GM23248 (cell line): ENCODE results near the gene COPS6. TPM values are rescaled to one million over a fixed set of nuclear protein-coding genes. Genes with fewer than 3 reads are reported as not detected.

Experiments used
- DNase-seq: peaks from one replicate; pipeline ENCODE4 v3.0.0-alpha.2; 2015
- H2AFZ ChIP-seq: fragments of 200-600 bp; sonication (generic); 2 replicates; pipeline ENCODE4 v1.6.1; 2016; ENCODE audit warnings: antibody characterized with exemption
- H3F3A ChIP-seq: fragments of 200-600 bp; sonication (generic); 2 replicates; pipeline ENCODE4 v1.6.1; 2016; ENCODE audit warnings: mild to moderate bottlenecking, antibody characterized with exemption, mixed run types; ENCODE audit not compliant: insufficient read depth
- H3K27ac ChIP-seq: fragments of 200-600 bp; sonication (generic); 2 replicates; pipeline ENCODE4 v1.5.1; 2016; ENCODE audit warnings: mild to moderate bottlenecking
- H3K27me3 ChIP-seq: fragments of 200-600 bp; sonication (generic); replicated peaks from 2 replicates; pipeline ENCODE4 v1.6.1; 2016; ENCODE audit warnings: mild to moderate bottlenecking; ENCODE audit not compliant: insufficient read depth
- H3K36me3 ChIP-seq: fragments of 200-600 bp; sonication (generic); 2 replicates; pipeline ENCODE4 v1.6.1; 2016; ENCODE audit warnings: low read depth, mild to moderate bottlenecking
- H3K4me1 ChIP-seq: fragments of 200-600 bp; sonication (generic); 2 replicates; pipeline ENCODE4 v1.6.1; 2016; ENCODE audit warnings: mild to moderate bottlenecking; ENCODE audit not compliant: insufficient read depth
- H3K4me2 ChIP-seq: fragments of 200-600 bp; sonication (generic); one replicate; pipeline ENCODE4 v1.6.1; 2016; ENCODE audit warnings: mild to moderate bottlenecking; ENCODE audit not compliant: unreplicated experiment
- H3K4me3 ChIP-seq: fragments of 200-600 bp; sonication (generic); 2 replicates; pipeline ENCODE4 v1.5.1; 2016; ENCODE audit warnings: mild to moderate bottlenecking
- H3K79me2 ChIP-seq: fragments of 200-600 bp; sonication (generic); 2 replicates; pipeline ENCODE4 v1.6.1; 2016; ENCODE audit warnings: mild to moderate bottlenecking; ENCODE audit not compliant: insufficient read depth
- H3K9ac ChIP-seq: fragments of 200-600 bp; sonication (generic); 2 replicates; pipeline ENCODE4 v1.6.1; 2016; ENCODE audit warnings: mild to moderate bottlenecking
- H3K9me2 ChIP-seq: fragments of 200-600 bp; sonication (generic); 2 replicates; pipeline ENCODE4 v1.6.1; 2016; ENCODE audit warnings: mixed run types, mild to moderate bottlenecking, moderate library complexity; ENCODE audit not compliant: insufficient read depth
- H3K9me3 ChIP-seq: fragments of 200-600 bp; sonication (generic); one replicate; pipeline ENCODE4 v1.6.1; 2017; ENCODE audit warnings: low read depth
- H4K20me1 ChIP-seq: fragments of 200-600 bp; sonication (generic); 2 replicates; pipeline ENCODE4 v1.6.0; 2016; ENCODE audit not compliant: insufficient read depth
- EZH2 ChIP-seq: fragments of 200-600 bp; sonication (generic); IDR thresholded peaks from 2 replicates; pipeline ENCODE4 v1.6.1; 2018; ENCODE audit warnings: antibody characterized with exemption, mild to moderate bottlenecking; ENCODE audit not compliant: insufficient read depth, poor library complexity, severe bottlenecking
- EZH2phosphoT487 ChIP-seq: fragments of 200-600 bp; sonication (generic); IDR thresholded peaks from 2 replicates; pipeline ENCODE4 v1.6.1; 2018; ENCODE audit warnings: antibody characterized with exemption, moderate library complexity, mild to moderate bottlenecking, low read depth; ENCODE audit not compliant: insufficient read depth
- WGBS, 2 experiments: methylation state at CpG; one replicate each; pipeline ENCODE4 v1.1.6; 2015 to 2017; ENCODE audit warnings: low lambda C conversion rate in 2 of 2, low coverage in 1 of 2; ENCODE audit errors: missing lambda C conversion rate in 2 of 2; 5-methylcytosine and 5-hydroxymethylcytosine counted together
- in situ Hi-C: fragments of 300-500 bp; cut with MboI; formaldehyde crosslinking; loops from 2 replicates; pipeline ENCODE4 v1.15.0; 2020
- polyA plus RNA-seq: library from polyadenylated mRNA; unstranded; fragments of >200 nt; fragmentation: Nextera tagmentation; extraction: Ambion mirVana; gene quantifications from 2 replicates; pipeline ENCODE4 v1.2.1, GENCODE V29; 2016
- total RNA-seq: library from RNA; depleted of rRNA; stranded (reverse); fragments of >200 nt; shearing (Covaris generic); gene quantifications from 2 replicates; pipeline ENCODE4 v1.2.3, GENCODE V29; 2014

Gene COPS6
- total and polyA plus RNA-seq, 2 experiments from 2014 or later = 79.1 to 214 TPM

DNA sequence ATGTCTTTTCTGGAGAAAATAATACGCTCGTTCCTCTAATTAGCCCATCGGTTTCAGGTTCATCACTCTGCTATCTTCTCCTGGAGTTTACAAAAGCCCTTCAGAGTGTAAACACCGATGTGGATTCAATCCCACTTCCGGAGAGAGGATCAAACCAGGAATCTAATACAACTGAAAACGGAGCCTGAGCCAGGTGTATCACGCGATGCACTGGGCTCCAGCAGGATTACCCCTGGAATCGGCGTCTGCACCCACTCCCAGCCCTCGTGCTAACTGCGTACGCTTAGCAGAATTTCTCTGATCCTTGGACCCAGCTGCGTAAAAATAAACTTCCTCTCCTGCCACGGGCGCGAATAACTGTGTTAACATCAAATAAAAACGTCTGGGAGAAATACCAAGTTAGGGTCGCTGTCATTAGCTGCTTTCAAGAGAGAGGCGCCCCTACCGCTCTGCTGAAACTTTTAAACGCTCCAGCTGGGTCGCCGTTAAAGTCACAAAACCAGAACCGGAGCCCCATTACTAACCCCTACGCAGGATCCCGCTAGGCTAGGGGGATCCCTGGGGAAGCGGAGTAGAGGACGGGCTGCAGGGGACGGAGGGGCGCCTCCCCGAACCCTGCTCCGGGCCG is 7.7 kb upstream of the COPS6 start:
- peak; percentile 55 for DNase-seq
- Histone ChIP-seq H3K79me2 (peaks cover 55% of the 10 kb centered on the region), H3K27ac (peak overlapping the region; percentile 63), H3K9me2 (no peaks in the 10 kb centered on the region), H3K9ac (peak overlapping the region; percentile 92), H3K27me3 (no peaks in the 10 kb centered on the region), H3K9me3 (no peaks in the 10 kb centered on the region), H3F3A (peaks cover under 1% of the 10 kb centered on the region; the same call in 1 of the 2 replicates), H3K36me3 (peaks cover 9% of the 10 kb centered on the region), H3K4me1 (peaks cover 10% of the 10 kb centered on the region), H4K20me1 (no peaks in the 10 kb centered on the region), H2AFZ (peak overlapping the region; percentile 64), H3K4me3 (peak overlapping the region; percentile 97), H3K4me2 (peak overlapping the region; percentile 90)
- in situ Hi-C loops = no loop called here
- TF ChIP-seq EZH2phosphoT487 = no peak
- no peak for TF ChIP-seq EZH2
- WGBS, 2 experiments = 1% methylated on average over 34 of the region's 34 CpGs

DNA sequence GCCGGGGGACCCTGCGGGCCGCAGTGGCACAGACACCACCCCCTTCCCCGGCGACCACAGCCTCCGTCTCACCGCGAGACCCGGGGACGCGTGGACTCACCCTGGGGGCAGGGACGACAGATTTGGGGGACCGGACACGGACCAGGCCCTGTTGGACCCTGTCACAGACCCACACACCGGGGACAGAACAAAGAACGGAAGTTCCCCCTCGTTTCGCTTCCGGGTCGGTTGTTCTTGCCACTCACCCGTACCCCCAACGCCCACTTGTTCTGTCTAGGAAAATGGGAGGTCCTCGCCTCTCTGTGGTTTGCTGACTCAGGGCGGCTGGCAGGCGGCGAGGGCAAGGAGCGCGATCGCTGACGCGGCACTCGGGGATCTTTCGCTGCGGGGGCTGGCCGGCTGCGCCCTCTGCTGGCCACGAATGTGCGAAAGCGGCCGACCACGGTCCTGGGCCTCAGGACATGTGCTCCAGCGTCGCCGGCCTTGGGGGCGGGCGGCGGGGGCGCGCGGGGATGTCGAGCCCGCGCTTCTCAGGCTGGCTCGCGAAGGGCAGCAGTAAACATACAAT is 7.2 kb upstream of the COPS6 start, which contains the start of gene ZNF3:
ZNF3 (minus strand) TSS at position 189 of the 568 bp plus-strand sequence. CDS start 4,366 bp downstream, outside the sequence.
- in situ Hi-C loops = no loop called here
- Histone ChIP-seq H3F3A (peaks cover 6% of the 10 kb centered on the region), H4K20me1 (no peaks in the 10 kb centered on the region), H2AFZ (peak within 1 kb of the TSS; percentile 83), H3K9me2 (no peaks in the 10 kb centered on the region), H3K79me2 (peaks cover 49% of the 10 kb centered on the region), H3K27ac (peak within 1 kb of the TSS; percentile 63), H3K4me1 (peaks cover 15% of the 10 kb centered on the region), H3K9me3 (no peaks in the 10 kb centered on the region), H3K4me2 (peak within 1 kb of the TSS; percentile 90), H3K9ac (peak within 1 kb of the TSS; percentile 92), H3K27me3 (no peaks in the 10 kb centered on the region), H3K36me3 (peaks cover 6% of the 10 kb centered on the region), H3K4me3 (peak within 1 kb of the TSS; percentile 97)
- peak; percentile 99 for DNase-seq
- TF ChIP-seq EZH2phosphoT487 (no peak), EZH2 (no peak)
- WGBS, 2 experiments = 2% methylated on average over 54 to 55 of the region's 55 CpGs

DNA sequence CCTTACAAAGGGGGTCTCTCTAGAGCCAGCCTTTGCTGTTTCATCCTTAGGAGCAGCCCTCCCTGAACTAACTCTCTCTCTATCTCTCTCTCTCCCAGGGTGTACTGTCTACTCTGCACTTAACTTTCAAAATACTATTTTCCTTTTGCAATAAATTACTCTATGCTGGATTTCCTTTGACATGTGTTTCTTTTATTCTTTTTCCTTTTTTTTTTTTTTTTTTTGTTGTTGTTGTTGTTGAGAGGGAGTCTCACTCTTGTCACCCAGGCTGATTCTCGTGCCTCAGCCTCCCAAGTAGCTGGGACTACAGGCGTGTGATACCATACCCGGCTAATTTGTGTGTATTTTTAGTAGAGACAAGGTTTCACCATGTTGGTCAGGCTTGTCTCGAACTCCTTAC is 5.8 kb upstream of the COPS6 start:
- Histone ChIP-seq H3K79me2 (peaks cover 36% of the 10 kb centered on the region), H3K4me1 (peaks cover 27% of the 10 kb centered on the region), H3K9ac (no peak overlapping the region), H3K27ac (no peak overlapping the region), H3K4me2 (no peak overlapping the region), H3K9me2 (no peaks in the 10 kb centered on the region), H3K36me3 (no peaks in the 10 kb centered on the region), H3F3A (peaks cover 19% of the 10 kb centered on the region), H3K4me3 (no peak overlapping the region), H3K9me3 (no peaks in the 10 kb centered on the region), H2AFZ (no peak overlapping the region), H4K20me1 (no peaks in the 10 kb centered on the region), H3K27me3 (no peaks in the 10 kb centered on the region)
- no peak for DNase-seq
- in situ Hi-C loops = no loop called here
- 85 to 86% methylated on average over 4 of the region's 4 CpGs for WGBS, 2 experiments
- TF ChIP-seq EZH2phosphoT487 = no peak
- no peak for TF ChIP-seq EZH2

DNA sequence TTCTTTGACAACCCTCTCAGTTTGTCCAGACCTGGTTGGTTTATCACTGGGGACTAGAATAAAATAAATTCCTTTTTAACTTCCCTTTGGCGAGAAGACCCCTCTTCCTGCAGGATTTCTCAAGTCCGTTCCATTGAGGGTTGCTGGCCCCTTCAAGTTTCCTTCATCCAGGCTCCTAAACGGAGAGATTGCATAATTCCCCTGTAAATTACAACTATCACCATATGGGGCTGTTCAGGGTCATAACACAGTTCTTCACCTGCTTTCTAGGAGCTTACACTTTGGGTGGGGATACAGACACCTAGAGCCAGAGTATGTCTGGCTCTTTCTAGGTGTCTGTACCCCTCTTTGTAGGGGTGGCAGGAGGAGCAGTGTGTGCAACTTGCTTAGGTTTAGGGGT is 3.3 kb upstream of the COPS6 start:
- peaks cover 39% of the 10 kb centered on the region for H3F3A ChIP-seq
- in situ Hi-C loops = no loop called here
- H4K20me1 ChIP-seq = no peaks in the 10 kb centered on the region
- peaks cover 34% of the 10 kb centered on the region for H3K4me1 ChIP-seq
- no peak overlapping the region for H3K4me3 ChIP-seq
- H3K9me3 ChIP-seq = no peaks in the 10 kb centered on the region
- no peak overlapping the region for H3K27ac ChIP-seq
- TF ChIP-seq EZH2phosphoT487 (no peak), EZH2 (no peak)
- peaks cover 22% of the 10 kb centered on the region for H3K79me2 ChIP-seq
- H3K9me2 ChIP-seq = no peaks in the 10 kb centered on the region
- whole genome bisulfite sequencing, 2 experiments = 50 to 66% methylated on average over 3 of the region's 3 CpGs
- no peak overlapping the region for H2AFZ ChIP-seq
- H3K36me3 ChIP-seq = no peaks in the 10 kb centered on the region
- DNase-seq = no peak
- H3K4me2 ChIP-seq = no peak overlapping the region
- no peak overlapping the region for H3K9ac ChIP-seq
- no peaks in the 10 kb centered on the region for H3K27me3 ChIP-seq
